ENCODE data around the gene AGR2.
"Not testable (repeated sequence)": the region's sequence is repeated elsewhere in the genome, so short reads cannot be mapped to it uniquely, and the experiment has no call there.

The AGR2 gene

GRCh38 chr7:16774986-16775385, 29.8 kb downstream of the AGR2 start:
- DNase-seq (ENCODE audit: low read depth in 2 of 2, low spot score in 1 of 2), result no peak

GRCh38 chr7:16774294-16774693, 30.5 kb downstream of the AGR2 start:
- no peak for DNase-seq (ENCODE audit: low read depth in 2 of 2, low spot score in 1 of 2)

GRCh38 chr7:16773884-16774283, 30.9 kb downstream of the AGR2 start:
- DNase-seq (ENCODE audit: low read depth in 2 of 2, low spot score in 1 of 2), result no peak

- no peak for DNase-seq (ENCODE audit: low read depth in 2 of 2, low spot score in 1 of 2)
Observed at GRCh38 chr7:16773326-16773725, 31.5 kb downstream of the AGR2 start.

GRCh38 chr7:16770657-16771329, 34.0 kb downstream of the AGR2 start:
- DNase-seq (ENCODE audit: low read depth in 2 of 2, low spot score in 1 of 2), result no peak

- DNase-seq (ENCODE audit: low read depth in 2 of 2, low spot score in 1 of 2), result not testable (repeated sequence)
Observed at GRCh38 chr7:16769994-16770393, 34.8 kb downstream of the AGR2 start.

GRCh38 chr7:16765436-16765859, 39.4 kb downstream of the AGR2 start:
- DNase-seq (ENCODE audit: low read depth in 2 of 2, low spot score in 1 of 2), result no peak

- DNase-seq (ENCODE audit: low read depth in 2 of 2, low spot score in 1 of 2), result no peak
Observed at GRCh38 chr7:16764942-16765341, 39.9 kb downstream of the AGR2 start.

- no peak for DNase-seq (ENCODE audit: low read depth in 2 of 2, low spot score in 1 of 2)
Observed at GRCh38 chr7:16762177-16762576, 42.6 kb downstream of the AGR2 start.

GRCh38 chr7:16759840-16760239, 45.0 kb downstream of the AGR2 start:
- DNase-seq (ENCODE audit: low read depth in 2 of 2, low spot score in 1 of 2), result no peak

GRCh38 chr7:16758631-16759611, 45.9 kb downstream of the AGR2 start:
- DNase-seq (ENCODE audit: low read depth in 2 of 2, low spot score in 1 of 2), result no peak

- DNase-seq (ENCODE audit: low read depth in 2 of 2, low spot score in 1 of 2), result no peak
Observed at GRCh38 chr7:16758036-16758435, 46.8 kb downstream of the AGR2 start.

GRCh38 chr7:16755397-16755796, 49.4 kb downstream of the AGR2 start:
- DNase-seq (ENCODE audit: low read depth in 2 of 2, low spot score in 1 of 2), result no peak

GRCh38 chr7:16754856-16755317, 49.9 kb downstream of the AGR2 start:
- no peak for DNase-seq (ENCODE audit: low read depth in 2 of 2, low spot score in 1 of 2)

- DNase-seq (ENCODE audit: low read depth in 2 of 2, low spot score in 1 of 2), result no peak
Observed at GRCh38 chr7:16753932-16754855, 50.6 kb downstream of the AGR2 start.

GRCh38 chr7:16753102-16753931, 51.5 kb downstream of the AGR2 start, which contains the start of gene TSPAN13:
TSS of gene TSPAN13 (plus strand) at chr7:16753755. CDS start at chr7:16753968, 213 bp downstream.
- peak in 1 of 2 donors; percentile 9 for DNase-seq (ENCODE audit: low read depth in 2 of 2, low spot score in 1 of 2)

- DNase-seq (ENCODE audit: low read depth in 2 of 2, low spot score in 1 of 2), result no peak
Observed at GRCh38 chr7:16747102-16747501, 57.7 kb downstream of the AGR2 start.

- no peak for DNase-seq (ENCODE audit: low read depth in 2 of 2, low spot score in 1 of 2)
Observed at GRCh38 chr7:16745645-16746044, 59.2 kb downstream of the AGR2 start.

- no peak for DNase-seq (ENCODE audit: low read depth in 2 of 2, low spot score in 1 of 2)
Observed at GRCh38 chr7:16744518-16745250, 60.1 kb downstream of the AGR2 start.
